Stimulated activated CD8-positive, alpha-beta memory T cell treated with anti-CD3 and anti-CD28 coated beads, Interleukin-7, amount 100 ng/mL, for 48 hours (primary cell): ENCODE data around the gene UQCC2.
A peak's percentile ranks its signal among the peaks of the same experiment; 100 is the strongest.

Experiments used
- DNase-seq, 2 donors: peaks; one replicate each; pipeline ENCODE4 v3.0.0-alpha.2; 2020; ENCODE audit warnings: low read depth in 1 of 2; ENCODE audit errors: extremely low read depth in 1 of 2

UQCC2 gene

GRCh38 chr6:33711140-33712129, at the start of gene UQCC2:
Gene UQCC2, minus strand, starts transcription at chr6:33711700. Its CDS starts 14 bp downstream, at chr6:33711686.
- DNase-seq, result peak; percentile 94 to 97

DNA sequence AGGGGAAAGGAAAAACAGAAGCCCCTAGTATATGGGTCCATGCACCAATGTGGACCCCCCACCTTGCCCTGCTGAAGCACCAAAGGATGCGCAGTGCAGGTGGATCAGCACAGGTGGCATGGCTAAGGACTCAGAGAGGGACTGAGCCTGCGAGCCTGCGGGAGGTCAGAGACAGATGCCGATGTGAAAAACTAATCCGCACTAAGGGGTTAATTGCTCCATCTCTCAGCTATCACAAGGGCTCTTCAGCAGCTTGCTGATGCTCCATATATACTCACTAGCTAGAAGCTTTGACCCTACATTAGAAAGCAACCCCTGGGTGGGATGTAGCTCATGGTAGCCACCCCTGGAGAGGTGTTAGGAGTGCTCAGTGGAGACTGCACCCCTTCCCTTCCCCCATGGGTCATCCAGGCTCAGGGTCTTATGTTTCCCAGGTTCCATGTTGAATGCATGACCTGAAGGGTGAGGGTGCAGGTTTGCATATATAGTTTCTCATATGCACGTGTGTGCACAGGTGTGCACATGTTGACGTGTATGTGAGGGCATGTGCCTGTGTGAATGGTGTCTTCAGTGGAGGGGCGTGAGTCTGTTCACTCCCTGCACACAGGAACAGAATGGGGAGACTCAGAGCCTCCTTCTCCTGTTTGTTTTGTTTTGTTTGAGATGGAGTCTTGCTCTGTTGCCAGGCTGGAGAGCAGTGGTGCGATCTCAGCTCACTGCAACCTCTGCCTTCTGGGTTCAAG, 48.6 kb upstream of the UQCC2 start:
- DNase-seq, result no peak

- DNase-seq, result no peak
These were observed 47.3 kb upstream of the UQCC2 start for GRCh38 chr6:33758815-33759216.

DNA sequence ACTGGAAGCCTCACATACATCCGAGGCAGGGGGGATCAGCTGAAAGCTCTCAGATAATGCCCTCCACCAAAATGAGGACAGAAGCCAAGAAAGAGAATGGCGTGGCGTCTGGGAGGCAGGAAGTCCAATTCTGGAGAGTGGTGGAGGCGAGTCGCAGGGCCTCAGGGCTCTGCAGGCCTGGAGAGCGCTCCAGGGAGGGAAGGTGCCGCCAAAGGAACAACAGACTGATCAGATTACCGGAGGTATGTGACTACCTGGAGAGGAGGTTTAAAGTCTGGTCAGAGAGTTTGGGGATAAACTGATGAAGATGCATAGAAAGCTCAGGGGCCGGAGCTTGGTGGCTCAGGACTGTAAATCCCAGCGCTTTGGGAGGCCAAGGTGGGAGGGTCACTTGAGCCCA, 46.4 kb upstream of the UQCC2 start:
- DNase-seq, result no peak

DNA sequence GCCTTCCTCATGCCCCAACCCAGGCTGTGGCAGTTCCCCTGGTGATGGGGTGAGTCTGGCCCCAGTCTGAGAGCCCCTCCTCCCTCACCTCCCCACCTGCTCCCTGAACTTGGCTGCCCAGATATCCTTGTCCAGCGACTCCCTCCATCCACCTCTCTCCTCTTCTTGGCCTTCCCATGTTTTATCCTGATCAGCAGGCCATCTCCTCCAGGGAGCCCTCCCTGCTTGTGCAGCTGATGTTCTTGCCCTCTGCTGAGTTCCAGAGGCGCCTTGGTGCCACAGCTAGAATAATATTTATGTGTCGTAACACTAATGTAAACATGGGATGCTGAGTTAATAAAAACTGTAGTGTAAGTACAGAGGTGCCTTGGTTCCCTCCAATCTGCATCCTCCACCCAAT, 45.6 kb upstream of the UQCC2 start:
- DNase-seq, result no peak

DNA sequence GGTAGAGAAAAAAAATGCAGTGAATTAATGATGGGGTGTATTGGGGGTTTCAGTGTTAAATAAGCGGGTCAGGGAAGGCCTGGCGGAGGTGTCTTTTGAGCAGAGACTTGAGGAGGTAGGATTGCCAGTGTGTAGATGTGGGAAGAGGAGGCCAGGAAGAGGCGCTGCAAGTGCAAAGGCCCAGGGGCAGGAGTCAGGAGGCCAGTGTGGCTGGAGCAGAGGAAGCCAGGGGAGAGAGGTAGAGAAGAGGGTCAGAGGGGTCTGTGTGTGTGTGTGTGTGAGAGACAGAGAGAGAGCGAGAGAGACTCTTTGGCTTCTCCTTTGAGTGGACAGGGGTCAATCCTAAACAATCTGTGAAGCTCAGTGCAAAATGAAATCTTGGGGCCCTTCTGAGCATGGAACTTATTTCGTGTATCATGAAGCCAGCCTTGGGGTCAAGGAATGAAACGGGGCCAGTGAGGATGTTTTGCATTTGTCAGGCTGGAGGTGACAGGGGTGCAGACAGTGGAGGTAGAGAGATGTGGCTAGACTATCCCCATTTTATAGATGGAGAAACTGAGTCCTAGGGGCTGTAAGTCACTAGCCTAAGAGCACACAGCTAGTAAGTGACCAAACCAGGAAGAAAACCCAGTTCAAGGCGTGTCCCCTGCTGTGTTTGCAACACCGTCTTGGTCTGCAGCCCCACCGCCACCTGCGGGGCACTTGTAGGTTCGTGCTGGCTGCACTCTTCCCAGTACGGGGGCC, 44.9 kb upstream of the UQCC2 start:
- no peak for DNase-seq

- no peak for DNase-seq
These were observed 43.8 kb upstream of the UQCC2 start for GRCh38 chr6:33755070-33755869.

- no peak for DNase-seq
These were observed 42.7 kb upstream of the UQCC2 start for GRCh38 chr6:33754222-33754621.

GRCh38 chr6:33752646-33753015, 41.1 kb upstream of the UQCC2 start:
- no peak for DNase-seq

- DNase-seq, result no peak
These were observed 40.5 kb upstream of the UQCC2 start for GRCh38 chr6:33751771-33752645.

- no peak for DNase-seq
These were observed 38.9 kb upstream of the UQCC2 start for GRCh38 chr6:33750244-33750991.

DNA sequence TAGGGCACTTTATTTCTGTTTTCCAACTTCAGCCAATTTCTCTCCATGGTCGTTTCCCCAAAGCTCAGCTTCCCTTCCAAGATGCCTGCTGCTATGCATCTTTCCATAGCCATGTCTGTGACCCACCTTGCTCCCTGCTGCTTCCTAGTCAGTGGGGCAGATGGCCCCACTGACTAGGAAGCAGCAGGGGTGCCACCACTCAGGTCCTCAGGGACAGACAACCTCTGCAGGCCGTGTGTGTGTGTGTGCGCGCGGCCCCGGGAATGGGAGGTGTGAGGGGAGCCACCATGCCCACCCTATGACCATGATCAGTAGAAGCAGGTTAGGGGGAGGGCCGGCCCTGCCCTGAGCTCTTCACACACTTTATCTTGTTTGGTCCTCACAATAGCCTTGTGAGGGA, 37.9 kb upstream of the UQCC2 start:
- no peak for DNase-seq

DNA sequence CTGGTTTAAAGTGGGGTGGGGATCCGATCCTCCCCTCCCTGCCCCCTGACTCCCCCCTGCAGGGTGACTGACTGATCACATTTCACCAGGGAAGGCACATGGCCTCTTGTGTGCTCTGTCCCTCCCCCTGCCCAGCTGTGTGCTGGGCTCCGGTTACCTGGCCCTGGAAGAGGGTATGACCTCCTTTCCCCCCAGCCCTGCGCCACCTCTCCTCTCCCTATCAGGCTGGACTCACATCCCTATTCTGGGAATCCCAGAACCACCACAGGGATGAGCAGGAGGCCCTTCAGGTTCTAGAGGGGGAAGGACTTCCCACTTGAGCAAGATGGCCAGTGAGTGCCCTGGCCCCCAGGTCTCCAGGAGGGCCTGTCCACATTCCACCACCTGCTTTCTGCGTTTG, 37.3 kb upstream of the UQCC2 start:
- no peak for DNase-seq

DNA sequence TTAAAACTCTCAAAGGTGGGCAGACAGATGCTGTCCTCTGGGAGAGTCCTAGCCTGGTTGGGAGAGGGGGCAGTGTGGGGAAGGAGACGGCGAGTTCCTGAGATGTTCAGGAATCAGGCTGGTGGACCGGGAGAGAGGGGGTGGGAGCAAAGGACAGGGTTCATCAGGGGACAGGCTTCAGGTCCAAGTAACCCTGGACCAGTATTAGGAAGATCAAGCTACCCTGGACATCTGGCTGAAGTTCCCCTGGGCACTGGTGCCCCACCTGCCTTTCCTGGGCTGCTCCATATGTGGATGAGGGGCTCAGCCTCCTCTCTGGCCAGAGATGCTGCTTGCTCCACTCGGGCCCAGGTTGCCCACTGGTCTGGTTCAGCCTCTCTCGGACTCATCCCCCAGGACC, 36.3 kb upstream of the UQCC2 start:
- no peak for DNase-seq

DNA sequence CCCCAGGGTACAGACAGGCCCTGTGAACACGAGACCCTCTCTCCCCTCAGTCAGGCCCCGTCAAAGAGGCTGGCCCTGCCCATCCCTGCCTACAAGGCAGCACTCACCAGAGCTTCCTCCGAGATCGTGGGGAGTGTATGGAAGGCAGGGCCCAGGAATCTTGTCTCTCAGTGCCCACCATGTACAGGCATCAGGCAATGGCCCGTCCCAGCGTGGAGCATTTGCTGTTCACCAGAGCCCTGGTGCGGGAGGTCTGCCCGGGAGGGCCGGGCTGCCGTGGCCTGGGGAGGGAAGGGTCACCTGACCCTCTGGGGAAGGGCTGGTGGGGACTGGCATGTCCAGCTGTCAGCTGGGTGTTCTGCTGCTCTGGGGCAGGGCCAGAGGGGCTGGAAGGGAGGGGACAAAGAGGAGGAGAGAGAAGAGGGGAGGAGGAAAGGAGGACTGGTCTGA, 35.2 kb upstream of the UQCC2 start, which contains the start of gene IP6K3:
Gene IP6K3 (minus strand): TSS at position 255 of the 450 bp plus-strand sequence. CDS start 11,429 bp downstream, outside the sequence.
- no peak for DNase-seq

- no peak for DNase-seq
These were observed 34.6 kb upstream of the UQCC2 start for GRCh38 chr6:33746036-33746600.

GRCh38 chr6:33745548-33745947, 34.0 kb upstream of the UQCC2 start:
- DNase-seq, result no peak

- no peak for DNase-seq
These were observed 33.5 kb upstream of the UQCC2 start for GRCh38 chr6:33744895-33745546.
